ENCODE measurements around the gene ACTN4. TPM values are rescaled to one million over a fixed set of nuclear protein-coding genes. Genes with fewer than 3 reads are reported as not detected.

ACTN4 gene
- total RNA-seq, 4 donors from 2014 or later: 259 to 844 (median 429) TPM

DNA sequence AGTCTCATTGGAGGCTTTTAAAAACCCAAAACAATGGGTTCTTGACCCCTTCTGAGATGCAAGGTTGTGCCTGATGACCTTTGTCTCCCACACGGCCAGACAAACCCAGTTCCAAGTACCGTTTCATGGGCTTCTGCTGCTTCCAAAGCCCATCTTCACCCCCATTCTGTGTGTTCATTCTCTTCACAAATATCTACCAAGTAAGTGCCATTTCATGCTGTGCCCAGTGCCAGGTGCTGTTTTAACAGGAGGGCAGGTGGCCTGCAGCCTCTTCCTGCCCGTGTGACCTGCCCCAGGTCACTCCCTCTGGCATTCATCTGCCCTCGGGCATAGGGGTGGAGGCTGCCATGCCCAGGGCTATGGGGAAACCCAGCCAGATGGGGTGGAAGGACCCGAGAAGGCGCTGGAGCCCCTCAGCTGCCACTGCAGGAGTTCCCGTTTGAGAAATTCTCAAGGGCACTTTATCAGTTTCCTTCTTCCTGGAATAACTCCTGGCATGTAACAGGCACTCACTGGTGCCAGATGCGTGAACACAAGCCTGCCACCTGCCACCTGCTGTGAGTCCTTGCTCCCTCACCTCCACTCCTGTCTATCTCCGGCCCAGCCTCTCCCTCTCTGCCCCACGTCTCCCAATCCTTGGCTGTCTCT, 84.3 kb downstream of the ACTN4 start:
- intact Hi-C loops (cut with DNase I; ENCODE audit: low total_unique reads): no loop called here
- no peaks in the 10 kb centered on the region for H3K9me3 ChIP-seq
- TF ChIP-seq POLR2A (IDR thresholded peaks at IDR 0.05): no peak
- TF ChIP-seq, protein P1, sequence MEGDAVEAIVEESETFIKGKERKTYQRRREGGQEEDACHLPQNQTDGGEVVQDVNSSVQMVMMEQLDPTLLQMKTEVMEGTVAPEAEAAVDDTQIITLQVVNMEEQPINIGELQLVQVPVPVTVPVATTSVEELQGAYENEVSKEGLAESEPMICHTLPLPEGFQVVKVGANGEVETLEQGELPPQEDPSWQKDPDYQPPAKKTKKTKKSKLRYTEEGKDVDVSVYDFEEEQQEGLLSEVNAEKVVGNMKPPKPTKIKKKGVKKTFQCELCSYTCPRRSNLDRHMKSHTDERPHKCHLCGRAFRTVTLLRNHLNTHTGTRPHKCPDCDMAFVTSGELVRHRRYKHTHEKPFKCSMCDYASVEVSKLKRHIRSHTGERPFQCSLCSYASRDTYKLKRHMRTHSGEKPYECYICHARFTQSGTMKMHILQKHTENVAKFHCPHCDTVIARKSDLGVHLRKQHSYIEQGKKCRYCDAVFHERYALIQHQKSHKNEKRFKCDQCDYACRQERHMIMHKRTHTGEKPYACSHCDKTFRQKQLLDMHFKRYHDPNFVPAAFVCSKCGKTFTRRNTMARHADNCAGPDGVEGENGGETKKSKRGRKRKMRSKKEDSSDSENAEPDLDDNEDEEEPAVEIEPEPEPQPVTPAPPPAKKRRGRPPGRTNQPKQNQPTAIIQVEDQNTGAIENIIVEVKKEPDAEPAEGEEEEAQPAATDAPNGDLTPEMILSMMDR (IDR thresholded peaks at IDR 0.05): no peak
- peak overlapping the region; percentile 69 to 76 for H3K27ac ChIP-seq
- H3K27me3 ChIP-seq: no peaks in the 10 kb centered on the region
- H3K36me3 ChIP-seq: no peaks in the 10 kb centered on the region
- peaks cover 0 to 25% of the 10 kb centered on the region in 2 donors for H3K4me1 ChIP-seq
- peak in 1 of 2 donors; percentile 19 for DNase-seq
- no peak overlapping the region for H3K4me3 ChIP-seq

DNA sequence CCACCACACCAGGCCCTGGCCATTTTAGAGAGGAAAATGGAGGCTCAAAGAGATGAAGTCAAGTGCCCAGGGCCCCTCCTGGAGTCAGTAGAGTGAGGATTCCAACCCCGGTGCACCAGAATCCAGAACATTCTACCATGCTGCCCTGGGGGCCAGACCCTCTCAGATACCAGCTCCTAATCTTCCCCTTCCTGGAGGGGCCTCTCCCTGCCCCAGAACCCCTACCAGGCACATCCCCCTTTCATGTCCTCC, 85.7 kb downstream of the ACTN4 start:
- H3K36me3 ChIP-seq: no peaks in the 10 kb centered on the region
- peak overlapping the region; percentile 69 to 76 for H3K27ac ChIP-seq
- DNase-seq: no peak
- TF ChIP-seq, protein P1 (IDR thresholded peaks at IDR 0.05): no peak
- no peak for TF ChIP-seq POLR2A (IDR thresholded peaks at IDR 0.05)
- H3K9me3 ChIP-seq: no peaks in the 10 kb centered on the region
- H3K27me3 ChIP-seq: no peaks in the 10 kb centered on the region
- no peak overlapping the region for H3K4me3 ChIP-seq
- H3K4me1 ChIP-seq: peaks cover 0 to 19% of the 10 kb centered on the region in 2 donors
- intact Hi-C loops (cut with DNase I; ENCODE audit: low total_unique reads): no loop called here

DNA sequence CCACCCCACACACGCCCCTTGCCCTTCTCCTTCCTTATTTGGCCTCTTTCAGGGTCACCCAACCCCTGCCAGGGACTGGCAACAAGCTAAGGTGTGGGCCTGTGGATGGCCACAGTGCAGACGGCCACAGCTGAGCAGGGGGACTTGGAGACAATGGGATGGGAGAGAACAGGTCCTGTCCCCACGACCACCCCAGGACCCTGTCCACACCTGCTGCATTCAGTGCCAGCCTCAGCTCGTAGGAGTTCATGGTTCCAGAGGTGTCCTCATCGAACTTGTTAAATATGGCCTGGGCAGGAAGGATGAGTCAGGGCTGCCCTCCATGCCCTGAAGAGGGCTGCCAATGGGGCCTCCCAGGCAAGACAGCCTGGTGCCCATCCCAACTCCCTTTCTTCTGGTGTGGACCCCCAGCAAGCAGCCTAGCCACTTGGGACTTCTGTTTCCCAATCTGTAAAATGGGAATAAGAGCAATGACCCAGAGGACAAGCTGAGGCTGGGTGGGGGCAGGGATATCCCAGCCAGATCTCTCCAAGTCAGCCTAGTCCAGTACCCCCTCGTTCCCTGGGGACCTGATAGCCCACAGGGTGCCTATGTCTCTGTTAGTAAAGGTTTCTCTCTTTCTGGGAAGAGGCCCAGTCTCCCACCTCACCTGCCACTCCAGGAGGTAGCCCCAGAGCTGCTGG, 86.2 kb downstream of the ACTN4 start:
- no peaks in the 10 kb centered on the region for H3K9me3 ChIP-seq
- H3K27me3 ChIP-seq: no peaks in the 10 kb centered on the region
- no peaks in the 10 kb centered on the region for H3K36me3 ChIP-seq
- TF ChIP-seq, protein P1 (IDR thresholded peaks at IDR 0.05): no peak
- TF ChIP-seq POLR2A (IDR thresholded peaks at IDR 0.05): no peak
- DNase-seq: peak; percentile 21 to 26
- no peak overlapping the region for H3K4me3 ChIP-seq
- H3K4me1 ChIP-seq: peaks cover 0 to 17% of the 10 kb centered on the region in 2 donors
- H3K27ac ChIP-seq: peak overlapping the region; percentile 69 to 76
- intact Hi-C loops (cut with DNase I; ENCODE audit: low total_unique reads): no loop called here

DNA sequence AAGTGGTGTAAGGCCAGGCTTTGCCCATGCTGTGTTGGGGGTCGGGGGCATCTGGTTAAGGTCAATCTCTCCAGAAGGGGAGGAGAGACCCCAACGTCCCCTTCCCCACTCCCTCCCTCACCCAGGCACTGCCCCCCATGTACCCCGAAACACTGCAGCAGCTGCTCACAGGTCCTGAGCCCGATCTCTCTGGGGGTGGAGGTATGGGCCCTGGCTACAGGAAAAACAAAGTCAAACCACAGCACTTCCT, 86.7 kb downstream of the ACTN4 start:
- Histone ChIP-seq H3K27ac (peak overlapping the region; percentile 69 to 76), H3K9me3 (no peaks in the 10 kb centered on the region), H3K36me3 (no peaks in the 10 kb centered on the region), H3K4me3 (no peak overlapping the region), H3K27me3 (no peaks in the 10 kb centered on the region), H3K4me1 (peaks cover 0 to 15% of the 10 kb centered on the region in 2 donors)
- TF ChIP-seq POLR2A (IDR thresholded peaks at IDR 0.05): no peak
- TF ChIP-seq, protein P1 (IDR thresholded peaks at IDR 0.05): no peak
- peak; percentile 20 to 26 for DNase-seq
- intact Hi-C loops (cut with DNase I; ENCODE audit: low total_unique reads): no loop called here

DNA sequence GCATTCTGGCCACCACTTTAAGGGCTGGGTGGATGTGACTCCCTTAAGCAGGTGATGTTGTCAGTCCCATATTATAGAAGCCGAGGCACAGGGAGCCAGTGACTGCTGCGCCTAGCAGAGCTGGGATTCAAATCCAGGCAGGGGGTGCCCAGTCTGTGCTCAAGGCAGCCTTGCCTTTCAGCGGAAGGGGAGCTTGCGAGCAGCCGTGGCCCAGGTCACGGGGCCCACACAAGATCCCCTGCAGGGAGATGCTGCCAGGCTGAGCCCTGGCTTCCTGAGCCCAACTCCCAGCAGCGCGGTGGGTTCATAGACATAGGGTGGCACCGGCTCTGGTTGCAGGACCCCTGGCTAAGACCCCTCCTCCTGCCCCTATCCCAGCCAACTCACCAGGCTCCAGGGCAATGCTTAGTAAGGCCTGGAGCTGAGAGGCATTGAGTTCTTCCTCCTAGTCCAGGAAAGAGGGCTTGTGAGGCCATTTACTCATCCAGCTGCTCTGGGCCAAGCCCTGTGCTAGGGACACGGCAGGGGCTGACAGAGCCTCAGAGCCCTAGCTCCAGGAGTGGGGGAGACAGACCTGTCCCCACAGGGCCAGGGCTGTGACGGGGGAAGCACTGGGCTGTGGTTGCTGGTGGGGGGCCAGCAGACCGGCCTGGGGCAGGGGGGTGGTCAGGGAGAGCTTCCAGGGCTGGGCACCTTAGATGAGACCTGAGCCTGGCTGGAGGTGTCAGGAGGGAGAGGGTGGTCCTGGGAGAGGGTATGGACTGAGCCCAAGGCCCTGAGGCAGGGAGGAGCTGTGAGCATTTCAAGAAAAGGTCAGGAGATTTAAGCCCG, 87.2 kb downstream of the ACTN4 start:
- H3K27me3 ChIP-seq: no peaks in the 10 kb centered on the region
- intact Hi-C loops (cut with DNase I; ENCODE audit: low total_unique reads): no loop called here
- TF ChIP-seq POLR2A (IDR thresholded peaks at IDR 0.05): no peak
- TF ChIP-seq, protein P1 (IDR thresholded peaks at IDR 0.05): no peak
- peaks cover 0 to 11% of the 10 kb centered on the region in 2 donors for H3K4me1 ChIP-seq
- H3K27ac ChIP-seq: peak overlapping the region; percentile 69 to 76
- no peaks in the 10 kb centered on the region for H3K9me3 ChIP-seq
- DNase-seq: peak; percentile 27 to 35
- no peaks in the 10 kb centered on the region for H3K36me3 ChIP-seq
- H3K4me3 ChIP-seq: no peak overlapping the region
